Parathyroid adenoma (tissue), 2 donors: Measurements from ENCODE around the gene OBSCN.

Experiments used
- H2AFZ ChIP-seq: fragments of 300-600 bp; sonication (generic); one replicate; pipeline ENCODE4 v1.7.0; 2017; ENCODE audit warnings: antibody characterized with exemption, mild to moderate bottlenecking
- H3K27ac ChIP-seq: fragments of 300-600 bp; sonication (generic); one replicate; pipeline ENCODE4 v1.7.0; 2017
- H3K27me3 ChIP-seq: fragments of 300-600 bp; sonication (generic); one replicate; pipeline ENCODE4 v1.7.0; 2017; ENCODE audit warnings: low read length; ENCODE audit not compliant: control insufficient read depth, insufficient read depth
- H3K36me3 ChIP-seq: fragments of 300-600 bp; sonication (generic); one replicate; pipeline ENCODE4 v1.7.0; 2017; ENCODE audit warnings: low read length; ENCODE audit not compliant: control insufficient read depth, insufficient read depth
- H3K4me1 ChIP-seq: fragments of 300-600 bp; sonication (generic); one replicate; pipeline ENCODE4 v1.7.0; 2017; ENCODE audit warnings: control low read depth
- H3K4me2 ChIP-seq: fragments of 300-600 bp; sonication (generic); one replicate; pipeline ENCODE4 v1.7.0; 2017; ENCODE audit warnings: low read length
- H3K4me3 ChIP-seq: fragments of 300-600 bp; sonication (generic); one replicate; pipeline ENCODE4 v1.7.0; 2017; ENCODE audit warnings: low read depth, low read length
- H3K79me2 ChIP-seq: fragments of 300-600 bp; sonication (generic); one replicate; pipeline ENCODE4 v1.7.0; 2017; ENCODE audit warnings: control low read depth
- H3K9ac ChIP-seq: fragments of 300-600 bp; sonication (generic); one replicate; pipeline ENCODE4 v1.7.0; 2017; ENCODE audit warnings: mild to moderate bottlenecking
- H3K9me3 ChIP-seq: fragments of 300-600 bp; sonication (generic); one replicate; pipeline ENCODE4 v1.7.0; 2017; ENCODE audit warnings: low read length; ENCODE audit not compliant: control insufficient read depth
- TF ChIP-seq, protein P1 (sequence below): fragments of 300-600 bp; sonication (generic); IDR thresholded peaks from one replicate; pipeline ENCODE4 v1.7.0; 2017; ENCODE audit warnings: antibody characterized with exemption, mild to moderate bottlenecking
- donor health status: primary hyperparathyroidism.

OBSCN gene

GRCh38 chr1:228263636-228264035 is 55.8 kb downstream of the OBSCN start:
- no peaks in the 10 kb centered on the region for H3K79me2 ChIP-seq
- H3K27ac ChIP-seq, result no peak overlapping the region

GRCh38 chr1:228264090-228264829 is 56.4 kb downstream of the OBSCN start:
- Histone ChIP-seq H3K27ac (no peak overlapping the region), H3K36me3 (no peaks in the 10 kb centered on the region), H3K4me2 (no peak overlapping the region), H3K79me2 (no peaks in the 10 kb centered on the region), H3K9ac (no peak overlapping the region), H3K9me3 (no peaks in the 10 kb centered on the region), H3K4me3 (no peak overlapping the region), H2AFZ (no peak overlapping the region), H3K27me3 (no peaks in the 10 kb centered on the region), H3K4me1 (no peaks in the 10 kb centered on the region)
- TF ChIP-seq, protein P1, sequence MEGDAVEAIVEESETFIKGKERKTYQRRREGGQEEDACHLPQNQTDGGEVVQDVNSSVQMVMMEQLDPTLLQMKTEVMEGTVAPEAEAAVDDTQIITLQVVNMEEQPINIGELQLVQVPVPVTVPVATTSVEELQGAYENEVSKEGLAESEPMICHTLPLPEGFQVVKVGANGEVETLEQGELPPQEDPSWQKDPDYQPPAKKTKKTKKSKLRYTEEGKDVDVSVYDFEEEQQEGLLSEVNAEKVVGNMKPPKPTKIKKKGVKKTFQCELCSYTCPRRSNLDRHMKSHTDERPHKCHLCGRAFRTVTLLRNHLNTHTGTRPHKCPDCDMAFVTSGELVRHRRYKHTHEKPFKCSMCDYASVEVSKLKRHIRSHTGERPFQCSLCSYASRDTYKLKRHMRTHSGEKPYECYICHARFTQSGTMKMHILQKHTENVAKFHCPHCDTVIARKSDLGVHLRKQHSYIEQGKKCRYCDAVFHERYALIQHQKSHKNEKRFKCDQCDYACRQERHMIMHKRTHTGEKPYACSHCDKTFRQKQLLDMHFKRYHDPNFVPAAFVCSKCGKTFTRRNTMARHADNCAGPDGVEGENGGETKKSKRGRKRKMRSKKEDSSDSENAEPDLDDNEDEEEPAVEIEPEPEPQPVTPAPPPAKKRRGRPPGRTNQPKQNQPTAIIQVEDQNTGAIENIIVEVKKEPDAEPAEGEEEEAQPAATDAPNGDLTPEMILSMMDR, result no peak

More at GRCh38 chr1:228263636-228264035, 55.8 kb downstream of the OBSCN start:
- H3K9ac ChIP-seq, result no peak overlapping the region
- no peaks in the 10 kb centered on the region for H3K27me3 ChIP-seq
- no peaks in the 10 kb centered on the region for H3K36me3 ChIP-seq
- no peak overlapping the region for H2AFZ ChIP-seq
- TF ChIP-seq, protein P1, result no peak
- no peaks in the 10 kb centered on the region for H3K4me1 ChIP-seq
- no peaks in the 10 kb centered on the region for H3K9me3 ChIP-seq
- H3K4me2 ChIP-seq, result no peak overlapping the region
- H3K4me3 ChIP-seq, result no peak overlapping the region

DNA sequence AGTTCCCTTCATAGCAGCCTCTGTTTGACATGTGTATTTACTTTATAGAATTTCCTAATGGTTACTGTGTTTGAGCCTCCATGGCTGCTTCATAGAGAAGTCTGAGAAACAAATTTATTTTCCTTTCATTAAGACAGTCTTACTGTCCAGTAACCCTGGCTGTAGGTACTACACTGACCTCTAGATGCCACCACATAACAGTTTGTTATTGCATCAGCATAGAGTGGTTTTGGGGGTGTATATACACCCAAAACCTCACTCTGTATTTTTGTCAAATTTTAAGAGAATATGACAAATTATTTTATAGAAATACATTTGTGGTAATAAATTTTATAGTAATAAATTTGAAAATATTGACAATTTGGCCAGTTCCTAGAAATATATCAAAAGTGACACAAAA is 57.3 kb downstream of the OBSCN start:
- no peaks in the 10 kb centered on the region for H3K36me3 ChIP-seq
- H3K27ac ChIP-seq, result no peak overlapping the region
- H3K9ac ChIP-seq, result no peak overlapping the region
- TF ChIP-seq, protein P1, result no peak
- H3K9me3 ChIP-seq, result no peaks in the 10 kb centered on the region
- H3K79me2 ChIP-seq, result no peaks in the 10 kb centered on the region
- H3K27me3 ChIP-seq, result no peaks in the 10 kb centered on the region
- H3K4me1 ChIP-seq, result no peaks in the 10 kb centered on the region
- no peak overlapping the region for H2AFZ ChIP-seq
- H3K4me3 ChIP-seq, result no peak overlapping the region
- no peak overlapping the region for H3K4me2 ChIP-seq

- H3K4me1 ChIP-seq, result no peaks in the 10 kb centered on the region
- H3K27ac ChIP-seq, result no peak overlapping the region
- no peak overlapping the region for H3K9ac ChIP-seq
- H3K27me3 ChIP-seq, result no peaks in the 10 kb centered on the region
- no peaks in the 10 kb centered on the region for H3K79me2 ChIP-seq
- H2AFZ ChIP-seq, result no peak overlapping the region
- H3K4me2 ChIP-seq, result no peak overlapping the region
- H3K36me3 ChIP-seq, result no peaks in the 10 kb centered on the region
- no peaks in the 10 kb centered on the region for H3K9me3 ChIP-seq
- H3K4me3 ChIP-seq, result no peak overlapping the region
- TF ChIP-seq, protein P1, result no peak
These were observed 60.4 kb downstream of the OBSCN start for GRCh38 chr1:228267962-228268880.
